AG04450 (cell line): ENCODE measurements around the gene ANKRD65. TPM values are rescaled to one million over a fixed set of nuclear protein-coding genes. Genes with fewer than 3 reads are reported as not detected.

Source experiments
- CTCF ChIA-PET: fragments of 300-600, 350-600 bp; formaldehyde crosslinking; extraction: SDS; loops from one replicate; lab custom pipeline; 2022; ENCODE audit warnings: antibody characterized with exemption, inconsistent platforms; lab: Charles Lee
- POLR2A ChIA-PET: fragments of 350-600 bp; formaldehyde crosslinking; extraction: SDS; loops from one replicate; lab custom pipeline; 2021; ENCODE audit warnings: antibody characterized with exemption, inconsistent platforms; lab: Yijun Ruan, JAX
- DNase-seq: peaks from one replicate; pipeline ENCODE4 v3.0.0-alpha.2; 2011; ENCODE audit warnings: low read depth, low spot score
- H3K27ac ChIP-seq: one replicate; pipeline ENCODE4 v1.5.1; 2012; ENCODE audit warnings: low read depth, low read length, control low read depth
- H3K27me3 ChIP-seq: one replicate; pipeline ENCODE4 v1.6.0; 2012; ENCODE audit warnings: low read length; ENCODE audit not compliant: control insufficient read depth, insufficient read depth
- H3K4me3 ChIP-seq: 2 replicates; pipeline ENCODE4 v1.5.1; 2011; ENCODE audit warnings: mild to moderate bottlenecking, low read depth, low read length, control low read depth
- H3K9me3 ChIP-seq: 2 replicates; pipeline ENCODE4 v1.5.1; 2012; ENCODE audit warnings: low read length; ENCODE audit not compliant: control insufficient read depth, insufficient read depth
- CTCF ChIP-seq: IDR thresholded peaks from 2 replicates; pipeline ENCODE4 v1.5.1; 2011; ENCODE audit warnings: low read depth, low read length, control low read depth, inconsistent platforms
- polyA plus RNA-seq: library from polyadenylated mRNA; depleted of rRNA; stranded (reverse); fragments of >200 nt; gene quantifications from 2 replicates; pipeline ENCODE4 v1.2.3, GENCODE V29; 2011

The ANKRD65 gene
- polyA plus RNA-seq, 1 experiment: 0.16 TPM

GRCh38 chr1:1427820-1428148 lies 6.7 kb upstream of the ANKRD65 start:
- POLR2A ChIA-PET: interaction anchor here (1.6 kb wide), 1 partner anchor 20 kb away, joined by 4 read pairs; no protein-coding TSS in a partner anchor
- Histone ChIP-seq H3K27me3 (no peaks in the 10 kb centered on the region), H3K27ac (no peak overlapping the region)

GRCh38 chr1:1427106-1427819 lies 6.2 kb upstream of the ANKRD65 start:
- peak overlapping the region; percentile 47 for H3K4me3 ChIP-seq
- no peak overlapping the region for H3K27ac ChIP-seq
- H3K27me3 ChIP-seq: no peaks in the 10 kb centered on the region
- no peak for DNase-seq
- no peak for TF ChIP-seq CTCF
- POLR2A ChIA-PET: interaction anchor here (1.6 kb wide), 1 partner anchor 20 kb away, joined by 4 read pairs; no protein-coding TSS in a partner anchor
- peaks cover 3% of the 10 kb centered on the region; the same call in 1 of the 2 replicates for H3K9me3 ChIP-seq
- CTCF ChIA-PET: no interaction called here

More at GRCh38 chr1:1427820-1428148, 6.7 kb upstream of the ANKRD65 start:
- H3K4me3 ChIP-seq: peak overlapping the region; percentile 47
- no peak for DNase-seq
- CTCF ChIA-PET: no interaction called here
- peaks cover 3% of the 10 kb centered on the region; the same call in 1 of the 2 replicates for H3K9me3 ChIP-seq
- TF ChIP-seq CTCF: no peak

DNA sequence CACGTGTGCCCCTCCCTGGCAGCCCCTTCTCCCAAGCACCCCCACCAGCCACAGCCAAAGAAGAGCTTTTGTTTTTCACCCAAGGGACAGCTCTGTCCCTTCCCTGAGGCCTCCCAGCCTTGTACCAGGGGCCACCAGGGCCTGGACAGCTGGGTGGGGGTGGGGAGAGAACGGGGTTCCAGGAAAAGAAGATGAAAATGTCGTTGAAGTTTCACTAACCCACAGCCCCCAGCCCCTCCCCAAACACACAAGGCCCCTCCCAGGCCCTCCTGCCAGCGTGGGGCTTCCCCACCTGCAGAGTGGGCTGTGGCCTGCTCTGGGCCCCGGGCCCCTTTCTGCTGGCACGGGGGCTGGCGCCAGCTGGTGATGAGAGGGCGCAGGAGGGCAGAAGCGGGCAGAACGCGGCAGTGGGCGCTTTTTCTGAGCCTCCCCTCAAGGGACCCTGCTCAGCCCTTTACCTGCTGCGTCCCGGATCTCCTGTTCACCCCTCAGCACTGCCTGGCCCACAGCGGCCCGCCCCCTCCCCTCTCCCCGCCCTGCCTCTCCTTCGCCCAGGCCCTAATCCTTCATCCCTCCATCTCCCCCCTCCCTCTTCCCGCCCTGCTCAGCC lies 5.5 kb upstream of the ANKRD65 start:
- POLR2A ChIA-PET: no interaction called here

GRCh38 chr1:1425753-1426495 lies 4.8 kb upstream of the ANKRD65 start:
- ChIA-PET CTCF (no interaction called here), POLR2A (no interaction called here)
- TF ChIP-seq CTCF: no peak
- H3K4me3 ChIP-seq: no peak overlapping the region
- no peak overlapping the region for H3K27ac ChIP-seq
- H3K9me3 ChIP-seq: peaks cover 3% of the 10 kb centered on the region; the same call in 1 of the 2 replicates
- DNase-seq: no peak
- H3K27me3 ChIP-seq: no peaks in the 10 kb centered on the region

More for the DNA sequence above, 5.5 kb upstream of the ANKRD65 start:
- no peak for TF ChIP-seq CTCF
- Histone ChIP-seq H3K27ac (no peak overlapping the region), H3K4me3 (no peak overlapping the region), H3K9me3 (peaks cover 3% of the 10 kb centered on the region; the same call in 1 of the 2 replicates), H3K27me3 (no peaks in the 10 kb centered on the region)
- CTCF ChIA-PET: no interaction called here
- DNase-seq: no peak
